UCSD-AML1 (cell line): Measurements from ENCODE around the gene CEP170.
"Not testable (repeated sequence)": the region's sequence is repeated elsewhere in the genome, so short reads cannot be mapped to it uniquely, and the experiment has no call there.

Source experiments
- DNase-seq: peaks from one replicate; lab custom pipeline; 2025; ENCODE audit not compliant: unreplicated experiment; lab: John Stamatoyannopoulos, UW

The CEP170 gene

DNA sequence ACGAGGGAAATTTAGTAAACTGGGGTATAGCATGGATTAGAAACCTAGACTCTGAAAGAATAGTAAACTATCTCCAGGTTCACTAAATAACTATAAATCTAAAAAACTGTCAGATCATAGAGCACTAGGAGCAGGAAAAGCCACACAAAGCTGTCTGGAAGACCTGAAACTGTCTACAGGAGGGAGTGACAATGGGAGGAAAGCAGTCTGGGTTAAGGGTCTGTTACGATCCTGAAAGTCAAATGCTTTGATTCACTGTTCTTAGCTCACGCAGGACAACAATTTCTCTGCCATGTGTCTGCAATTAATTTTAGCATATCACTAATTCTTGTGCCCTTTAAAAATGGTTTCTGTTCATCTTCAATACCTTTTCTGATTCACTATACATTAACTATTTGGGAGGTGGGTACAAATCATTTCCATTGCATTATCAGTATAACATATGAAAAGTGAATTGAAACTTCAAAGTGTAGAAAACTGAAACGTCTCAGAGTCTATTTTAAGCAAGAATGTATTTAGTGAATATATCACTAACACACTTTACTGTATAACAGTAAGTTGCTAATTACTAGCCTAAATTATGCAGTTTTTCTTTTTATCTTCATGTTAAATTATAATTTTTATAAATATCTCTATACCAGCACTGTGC, 18.4 kb downstream of the CEP170 start:
- no peak for DNase-seq

DNA sequence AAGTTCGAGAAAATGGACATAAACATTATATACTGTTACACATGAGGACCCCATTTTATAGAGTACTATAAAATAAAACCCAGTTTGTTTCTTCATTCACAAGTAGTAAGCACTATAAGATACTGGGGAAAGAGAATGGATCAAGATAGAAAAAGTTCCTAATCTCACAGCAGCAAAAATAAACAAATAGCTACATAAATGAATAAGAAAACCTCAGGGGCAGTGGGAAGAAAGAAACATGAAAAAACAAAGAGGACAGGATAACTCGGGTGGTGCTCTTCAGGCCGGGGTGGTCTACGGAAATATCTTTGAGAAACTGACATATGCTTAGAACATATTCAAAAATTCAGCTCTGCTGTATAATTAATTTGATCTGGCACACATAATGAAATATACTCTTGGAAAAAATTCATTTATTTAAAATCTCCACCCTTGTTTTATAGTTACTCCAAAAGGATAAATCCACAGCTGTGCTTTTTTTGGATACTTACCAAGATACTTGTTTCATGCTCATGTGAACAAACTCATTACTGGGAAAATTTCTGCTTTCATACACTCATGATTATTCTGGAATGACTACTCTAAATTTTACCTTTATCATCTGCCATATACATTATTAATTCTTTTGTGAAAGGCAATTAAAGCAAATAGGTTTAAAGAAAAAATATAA, 20.0 kb downstream of the CEP170 start:
- no peak for DNase-seq

DNA sequence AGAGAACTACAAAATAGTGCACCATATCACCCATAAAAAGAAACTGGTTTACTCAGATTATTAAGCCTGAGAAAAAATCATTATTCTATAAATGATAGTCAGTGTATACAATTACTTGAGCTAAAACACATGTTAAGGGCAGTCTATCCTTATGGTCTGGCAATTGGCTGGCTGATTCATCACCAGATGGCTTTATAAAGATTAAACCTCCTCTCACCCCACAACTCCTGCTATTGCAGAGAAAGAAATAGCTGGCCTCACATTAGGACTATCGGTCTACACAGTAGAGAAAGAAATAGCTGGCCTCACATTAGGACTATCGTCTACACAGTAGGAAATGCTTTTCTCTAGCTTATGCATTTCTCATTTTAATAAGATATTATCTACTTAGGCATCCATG, 21.2 kb downstream of the CEP170 start:
- no peak for DNase-seq

DNA sequence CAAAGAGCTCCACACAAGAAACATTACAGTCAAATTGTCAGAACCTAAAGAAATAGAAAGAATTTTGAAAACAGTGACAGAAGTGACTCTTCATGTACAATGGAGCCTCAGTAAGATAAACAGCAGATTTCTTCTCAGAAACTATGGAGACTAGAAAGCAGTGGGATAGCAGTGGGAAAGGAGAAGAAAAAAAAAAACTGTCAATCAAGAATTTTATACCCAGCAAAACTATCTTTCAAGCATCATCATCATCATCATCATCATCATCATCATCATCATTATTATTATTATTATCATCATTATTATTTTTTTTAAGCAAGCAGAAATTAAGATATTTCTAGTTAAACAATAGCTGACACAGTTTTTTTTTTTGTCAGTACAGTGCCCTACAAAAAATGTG, 24.2 kb downstream of the CEP170 start:
- DNase-seq = no peak

DNA sequence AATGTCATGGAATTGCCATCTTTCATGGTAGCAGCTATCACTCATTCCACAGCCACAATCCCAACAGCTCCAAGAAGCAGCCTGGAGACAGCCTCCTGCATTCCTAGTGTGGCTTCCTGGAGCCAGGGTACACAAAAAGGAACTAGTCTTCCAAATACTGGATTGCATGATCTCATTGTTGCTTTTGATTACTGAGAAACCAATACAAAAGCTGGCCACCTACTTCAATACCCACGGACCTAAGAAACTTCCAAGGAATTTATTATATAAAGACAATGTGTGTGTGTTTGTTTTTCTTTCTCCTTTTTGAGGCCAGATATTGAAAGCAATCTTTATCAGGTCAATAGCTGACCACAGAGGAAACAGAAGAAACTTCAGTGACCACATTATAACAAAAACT, 25.6 kb downstream of the CEP170 start:
- no peak for DNase-seq

DNA sequence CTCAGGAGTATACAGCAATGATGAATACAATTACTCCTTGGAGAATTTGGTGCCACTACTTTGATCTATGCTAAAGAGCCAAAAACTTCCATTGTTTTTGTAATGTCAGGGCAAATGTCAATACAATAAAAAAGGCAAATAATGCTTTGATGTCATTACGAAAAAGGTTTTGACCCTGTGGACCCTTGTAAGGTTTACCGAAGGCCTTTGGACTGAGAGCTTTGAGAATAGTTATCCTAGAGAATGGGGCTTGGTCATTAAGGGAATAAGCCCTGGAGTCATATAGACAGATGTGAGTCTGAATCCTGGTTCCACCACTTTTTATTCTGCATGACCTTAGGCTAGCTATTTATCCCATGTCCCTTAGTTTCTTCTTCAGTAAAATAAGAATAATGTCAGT, 27.5 kb downstream of the CEP170 start:
- DNase-seq = no peak

DNA sequence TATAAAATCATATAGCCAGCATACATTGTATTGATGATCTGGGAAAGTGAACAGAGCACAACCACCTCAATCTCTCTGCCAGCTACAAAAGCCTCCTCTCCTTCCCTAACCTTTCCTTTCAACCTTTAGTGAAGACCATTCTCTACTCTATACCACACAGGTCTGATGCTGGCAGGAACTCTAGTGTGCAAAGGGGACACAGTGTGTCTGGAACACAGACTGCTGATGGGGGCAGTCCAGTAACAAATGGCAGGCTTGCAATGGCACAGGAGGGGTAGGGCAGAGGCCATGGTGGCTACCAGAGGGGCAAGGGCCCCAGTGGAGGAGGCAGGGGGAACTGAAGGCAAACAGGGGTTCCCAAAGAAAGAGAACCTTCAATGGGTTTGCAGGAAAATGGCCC, 37.0 kb downstream of the CEP170 start:
- no peak for DNase-seq

DNA sequence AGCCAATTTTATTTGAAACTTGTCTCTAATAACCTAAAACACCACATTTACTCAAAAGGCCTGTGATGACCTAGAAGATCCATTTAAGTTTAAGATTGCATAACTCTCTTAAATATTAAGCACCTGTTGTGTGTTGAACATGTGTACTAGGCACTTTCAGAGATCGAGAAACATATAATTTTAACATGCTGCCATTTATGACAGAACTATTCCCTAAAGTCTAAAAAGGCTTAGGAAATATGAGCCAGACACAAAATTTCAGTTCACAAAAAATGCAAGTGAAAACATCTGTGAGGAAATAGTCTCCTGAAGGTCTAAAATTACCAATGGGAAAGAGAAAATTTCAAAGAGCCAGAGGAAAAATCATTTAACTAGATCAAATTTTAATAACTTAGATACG, 37.7 kb downstream of the CEP170 start:
- DNase-seq = no peak

DNA sequence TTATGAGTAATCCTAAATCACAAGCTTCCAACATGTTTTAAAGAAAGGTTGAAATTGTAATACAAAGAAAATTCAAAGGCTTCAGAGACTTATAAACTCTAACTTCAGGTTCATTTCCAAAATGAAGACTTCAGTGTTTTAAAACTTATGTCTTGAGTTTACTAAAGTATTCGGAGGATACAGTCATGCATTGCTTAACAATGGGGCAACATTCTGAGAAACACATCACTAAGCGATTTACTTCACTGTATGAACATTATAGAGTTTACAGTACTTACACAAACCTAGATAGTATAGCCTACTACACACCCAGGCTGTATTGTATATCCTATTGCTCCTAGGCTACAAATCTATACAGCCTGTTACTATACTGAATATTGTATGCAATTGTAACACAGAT, 38.3 kb downstream of the CEP170 start:
- DNase-seq = no peak

DNA sequence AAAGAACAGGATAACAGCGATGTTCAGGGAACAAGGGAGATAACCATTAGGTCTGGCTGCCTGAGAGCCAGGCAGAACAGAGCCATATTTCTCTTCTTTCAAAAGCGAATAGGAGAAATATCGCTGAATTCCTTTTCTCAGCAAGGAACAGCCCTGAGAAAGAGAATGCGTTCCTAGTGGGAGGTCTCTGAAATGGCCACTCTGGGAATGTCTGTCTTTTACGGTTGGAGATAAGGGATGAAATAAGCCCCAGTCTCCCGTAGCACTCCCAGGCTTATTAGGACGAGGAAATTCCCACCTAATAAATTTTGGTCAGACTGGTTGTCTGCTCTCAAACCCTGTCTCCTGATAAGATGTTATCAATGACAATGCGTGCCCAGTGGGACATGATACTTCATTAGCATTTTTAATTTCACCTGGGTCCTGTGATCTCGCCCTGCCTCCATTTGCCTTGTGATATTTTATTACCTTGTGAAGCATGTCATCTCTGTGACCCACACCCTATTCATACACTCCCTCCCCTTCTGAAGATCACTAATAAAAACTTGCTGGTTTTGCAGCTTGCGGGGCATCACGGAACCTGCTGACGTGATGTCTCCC, 39.7 kb downstream of the CEP170 start:
- DNase-seq = not testable (repeated sequence)

DNA sequence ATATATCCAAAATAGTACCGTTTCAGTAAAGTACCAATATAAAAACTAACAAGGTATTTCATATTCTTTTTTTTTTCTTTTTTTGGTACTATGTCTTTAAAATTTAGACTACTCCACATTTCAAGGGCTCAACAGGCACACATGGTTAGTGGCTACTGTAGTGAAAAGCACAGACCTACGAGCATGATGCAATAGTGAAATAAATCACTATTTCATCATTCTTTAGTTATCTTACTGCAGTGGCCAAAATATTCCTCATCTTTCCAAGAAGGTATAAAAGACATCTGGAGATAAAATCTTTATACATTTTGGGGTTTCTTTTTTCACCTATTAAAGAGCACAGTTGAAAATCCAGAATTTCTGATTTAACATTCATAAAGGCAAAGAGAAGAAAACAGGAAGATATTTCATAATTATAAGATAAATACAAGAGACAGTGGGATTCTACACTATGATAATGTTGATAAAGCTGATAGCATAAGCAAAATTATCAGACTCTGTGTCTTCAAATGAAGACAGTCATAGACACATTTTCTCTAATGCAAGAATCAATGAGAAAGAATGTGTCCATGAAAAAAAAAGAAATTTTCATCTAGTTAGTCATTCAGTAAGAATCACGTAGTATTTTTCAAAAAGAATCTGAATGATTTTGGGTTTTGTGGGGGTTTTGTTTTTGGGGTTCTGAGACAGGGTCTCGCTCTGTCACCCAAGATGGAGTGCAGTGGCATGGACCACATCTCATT, 41.9 kb downstream of the CEP170 start:
- DNase-seq = no peak

DNA sequence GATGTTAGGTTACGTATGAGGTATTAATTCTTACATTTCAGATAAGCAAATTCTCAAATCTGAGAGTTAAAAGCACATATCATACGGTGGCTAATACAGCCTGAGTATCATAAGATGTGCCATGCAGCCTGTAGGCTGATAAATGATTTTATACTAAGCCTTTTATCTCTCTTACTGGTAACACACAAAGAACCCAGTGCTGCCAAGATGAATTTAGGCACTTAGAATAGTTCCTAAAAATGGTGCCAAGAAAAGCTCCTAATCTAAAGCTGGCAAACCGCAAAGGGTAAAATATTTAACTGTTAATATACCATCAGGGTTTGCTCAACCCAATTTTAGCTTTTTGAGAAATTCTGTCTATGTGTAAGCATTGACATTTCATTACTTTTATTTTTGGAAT, 43.1 kb downstream of the CEP170 start:
- DNase-seq = not testable (repeated sequence)

DNA sequence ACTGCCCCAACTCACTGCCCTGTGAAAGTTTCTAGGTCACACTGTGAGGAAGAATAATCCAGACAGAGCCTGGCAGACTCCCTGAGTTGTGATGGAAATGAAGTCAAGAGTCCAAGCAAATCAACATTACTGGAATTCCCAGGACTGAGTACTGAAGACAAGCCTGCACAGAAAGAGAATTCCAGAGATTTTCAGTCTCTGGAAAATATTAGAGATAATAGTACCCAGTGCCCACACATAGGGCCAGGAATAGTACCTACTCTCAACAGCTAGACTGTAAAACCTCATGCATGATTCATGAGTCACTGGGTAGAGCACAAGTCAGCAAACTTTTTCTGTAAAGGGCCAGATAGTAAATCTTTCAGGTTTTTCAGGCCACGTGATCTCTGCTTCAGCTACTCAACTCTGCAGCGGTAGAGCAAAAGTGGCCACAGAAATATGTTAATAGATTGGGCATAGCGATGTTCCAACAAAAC, 50.0 kb downstream of the CEP170 start:
- not testable (repeated sequence) for DNase-seq

DNA sequence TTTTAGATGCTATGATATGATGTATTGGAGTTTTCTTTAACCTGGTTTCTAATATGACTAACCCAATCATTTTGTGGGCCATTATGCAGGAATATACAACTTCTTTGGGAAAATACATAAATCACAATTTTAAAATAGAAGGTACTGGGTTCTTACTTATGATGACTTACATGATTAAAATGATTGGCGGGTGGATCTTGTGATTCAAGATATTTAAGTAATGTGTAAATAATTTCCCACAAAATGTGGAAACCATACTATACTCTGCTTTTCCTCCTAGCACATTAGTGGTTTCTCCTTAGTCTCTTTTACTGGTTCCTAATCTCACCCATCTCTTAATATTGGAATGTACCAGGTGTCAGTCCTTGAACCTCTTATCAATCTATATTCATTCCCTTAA, 50.7 kb downstream of the CEP170 start:
- DNase-seq = not testable (repeated sequence)

DNA sequence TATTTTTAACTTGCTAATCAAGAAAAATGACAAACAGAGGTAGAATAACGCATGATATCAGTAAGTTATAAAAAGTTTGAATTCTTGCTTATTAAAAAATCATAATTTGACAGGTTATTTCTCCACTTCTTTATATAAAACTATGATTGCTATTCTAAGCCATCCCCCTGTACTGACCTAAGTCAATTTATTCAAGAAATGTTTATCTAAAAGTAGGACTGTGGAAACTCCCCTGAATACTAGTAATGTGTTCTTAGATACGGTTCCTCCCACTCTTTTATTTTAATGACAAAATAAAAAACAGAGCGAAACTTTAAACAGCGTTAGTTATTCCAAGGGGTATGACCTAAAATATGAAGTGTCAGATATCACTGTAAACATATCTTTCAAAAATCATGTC, 51.9 kb downstream of the CEP170 start:
- not testable (repeated sequence) for DNase-seq

DNA sequence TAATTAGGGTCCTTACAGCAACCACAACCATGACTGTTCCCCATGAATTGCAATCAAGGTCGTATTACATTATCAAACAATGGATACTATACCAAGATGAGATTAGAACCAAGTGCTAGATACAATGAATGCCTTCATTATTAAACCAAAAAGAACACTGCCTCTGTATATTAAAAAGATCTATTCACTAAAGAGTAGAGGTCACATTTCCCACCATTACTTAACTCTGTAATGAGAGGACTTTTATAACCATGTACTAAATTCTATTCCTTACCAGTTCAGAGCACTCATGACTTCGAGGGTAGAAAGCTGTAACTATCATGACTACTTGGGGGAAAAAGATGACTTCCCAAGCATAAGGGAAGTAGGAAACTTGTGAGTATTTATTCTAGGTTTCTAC, 53.8 kb downstream of the CEP170 start:
- not testable (repeated sequence) for DNase-seq

DNA sequence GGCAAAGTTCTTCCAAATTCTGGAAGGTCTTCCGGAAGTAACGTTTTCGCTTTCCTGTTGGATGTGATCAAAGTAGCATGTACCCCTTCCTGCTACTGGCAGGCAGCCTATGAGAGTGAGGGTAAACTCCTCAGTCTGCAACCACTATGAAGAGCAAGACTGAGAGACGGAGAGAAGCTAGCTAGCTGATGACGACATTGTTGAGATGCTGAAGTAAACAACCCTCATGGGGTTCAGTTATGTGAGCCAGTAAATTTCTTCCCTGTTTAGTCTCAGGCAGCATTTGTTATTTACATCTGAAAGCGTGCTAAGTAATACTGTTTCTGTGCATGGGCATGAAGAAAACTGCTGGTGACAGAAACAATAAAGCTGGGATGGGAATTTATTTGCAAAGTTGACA, 57.6 kb downstream of the CEP170 start:
- not testable (repeated sequence) for DNase-seq

DNA sequence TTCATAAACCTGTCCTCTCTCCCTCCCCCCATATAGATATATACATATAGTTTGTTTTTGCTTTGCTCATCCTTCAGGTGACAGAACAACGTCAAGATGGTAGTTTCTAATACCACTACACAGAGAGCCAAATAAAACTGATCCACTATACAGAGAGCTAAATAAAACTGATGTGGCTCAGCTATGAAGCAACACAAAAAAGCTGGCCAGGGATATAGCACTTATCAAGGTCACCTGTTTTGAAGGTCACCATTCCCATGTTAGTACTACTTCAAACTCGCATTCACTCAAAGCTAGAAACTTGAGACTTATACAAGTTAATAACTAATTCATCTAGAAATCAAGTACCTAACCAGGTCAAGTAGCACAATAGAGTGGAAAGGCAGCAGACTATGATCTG, 61.8 kb downstream of the CEP170 start:
- DNase-seq = not testable (repeated sequence)

DNA sequence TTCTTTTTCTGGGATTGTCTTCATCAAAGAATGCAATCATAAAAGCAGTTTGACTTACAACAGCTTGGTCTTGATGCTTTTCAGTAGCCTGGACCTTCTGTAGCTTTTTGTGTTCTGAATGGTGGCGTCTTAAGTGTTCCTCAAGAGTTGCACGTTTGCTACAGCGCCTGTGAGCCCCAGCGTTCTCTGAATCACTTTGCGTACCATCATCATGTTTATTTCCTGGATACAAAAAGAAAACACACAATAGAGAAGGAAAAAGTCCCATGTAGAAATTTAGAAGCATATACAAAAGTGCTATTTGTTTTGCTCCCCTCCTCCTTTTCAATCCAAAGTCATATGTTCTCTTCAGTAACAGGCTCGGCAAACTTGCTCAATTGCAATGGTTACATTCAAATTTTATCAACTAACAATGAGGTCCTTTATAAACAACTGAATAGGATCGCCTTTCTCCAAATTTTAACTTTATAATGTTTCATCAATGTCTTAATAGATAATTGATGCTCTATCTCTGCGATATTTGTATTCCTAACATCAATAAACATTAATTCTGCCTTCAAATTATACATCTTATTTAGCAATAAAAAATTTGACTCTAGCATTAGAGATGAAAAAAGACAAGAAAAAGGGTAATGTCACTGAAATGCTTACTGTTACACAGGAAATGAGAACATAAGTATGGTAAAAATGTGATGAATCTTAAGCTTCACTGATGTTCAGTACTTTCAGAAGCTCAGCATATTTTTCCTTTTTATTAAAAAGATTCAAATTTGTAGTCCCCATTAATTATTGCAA, 68.7 kb downstream of the CEP170 start:
- not testable (repeated sequence) for DNase-seq

DNA sequence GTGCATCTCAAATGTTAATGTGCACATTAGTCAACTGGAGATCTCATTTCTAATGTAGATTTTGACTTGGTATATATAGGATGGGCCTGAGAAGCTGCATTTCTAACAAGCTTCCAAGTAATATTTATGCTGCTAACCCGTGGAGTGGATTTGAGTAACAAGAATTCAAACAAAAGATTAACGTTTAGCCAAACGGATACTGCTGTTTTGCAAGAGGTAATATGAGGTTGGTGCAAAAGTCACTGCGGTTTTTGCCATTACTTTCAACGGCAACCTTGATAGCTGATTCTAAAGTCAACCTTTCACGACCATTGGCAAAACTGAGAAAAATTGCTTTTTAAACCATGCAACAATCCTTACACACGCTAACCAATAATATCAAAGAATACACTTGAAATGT, 70.3 kb downstream of the CEP170 start:
- DNase-seq = not testable (repeated sequence)

DNA sequence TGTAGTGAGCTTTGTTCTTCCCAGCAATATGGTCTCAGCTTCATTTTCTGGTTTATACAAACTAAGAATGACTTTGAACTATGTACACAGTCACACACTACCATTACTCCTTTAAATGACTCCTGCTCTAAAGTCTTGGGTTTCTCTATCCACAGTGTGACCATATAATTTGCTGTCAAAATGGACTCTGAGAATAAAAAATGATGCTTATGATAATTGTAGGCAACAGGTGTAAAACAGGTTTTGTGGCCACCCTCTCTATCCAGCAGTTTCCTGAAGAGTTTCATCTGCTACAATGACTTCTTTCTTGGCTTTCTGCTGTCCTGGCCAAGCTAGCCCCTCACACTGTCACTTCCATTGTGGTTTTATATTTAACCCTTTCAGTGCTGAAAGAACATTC, 71.4 kb downstream of the CEP170 start:
- DNase-seq = not testable (repeated sequence)
